GM19025 (cell line): ENCODE measurements around the gene EYS.

Experiments used
- ATAC-seq: cut with Tn5 transposase; IDR thresholded peaks from one replicate; pipeline ENCODE4 v1.9.1; 2021; ENCODE audit warnings: mild to moderate bottlenecking, low read depth, moderate library complexity; ENCODE audit not compliant: unreplicated experiment

The EYS gene

DNA sequence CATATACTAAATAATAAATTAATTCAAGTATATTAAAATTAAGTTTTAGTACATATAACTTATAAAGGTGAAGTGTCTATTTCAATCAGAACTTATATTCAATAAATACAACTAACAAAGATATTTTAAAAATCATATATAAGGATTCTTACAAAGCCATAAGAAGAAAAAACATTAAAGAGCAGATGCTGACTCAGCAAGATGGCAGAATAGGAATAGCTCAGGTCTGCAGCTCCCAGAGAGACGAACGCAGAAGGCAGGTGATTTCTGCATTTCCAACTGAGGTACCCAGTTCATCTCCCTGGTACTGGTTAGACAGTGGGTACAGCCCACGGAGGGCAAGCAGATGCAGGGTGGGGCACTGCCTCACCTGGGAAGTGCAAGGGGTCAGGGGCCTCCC is 811.1 kb downstream of the EYS start:
- ATAC-seq: no peak

DNA sequence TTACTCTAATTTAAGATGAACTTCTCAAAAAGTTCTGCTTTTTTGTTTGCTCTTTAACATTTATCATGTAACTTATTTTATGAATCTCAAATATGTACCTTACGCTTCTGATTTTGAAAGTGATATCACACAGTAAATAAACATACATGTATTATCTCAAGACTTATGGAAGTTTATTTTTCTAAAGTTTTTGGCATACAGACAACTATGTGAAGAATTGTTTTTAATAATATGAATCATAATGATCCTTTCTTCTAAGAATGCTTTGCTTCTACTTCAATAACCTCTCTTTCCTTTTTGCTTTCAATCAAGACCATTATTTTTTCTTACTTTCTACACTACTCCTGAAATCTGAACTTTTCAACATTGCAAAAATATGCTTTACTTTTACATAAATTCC is 816.4 kb downstream of the EYS start:
- no peak for ATAC-seq

DNA sequence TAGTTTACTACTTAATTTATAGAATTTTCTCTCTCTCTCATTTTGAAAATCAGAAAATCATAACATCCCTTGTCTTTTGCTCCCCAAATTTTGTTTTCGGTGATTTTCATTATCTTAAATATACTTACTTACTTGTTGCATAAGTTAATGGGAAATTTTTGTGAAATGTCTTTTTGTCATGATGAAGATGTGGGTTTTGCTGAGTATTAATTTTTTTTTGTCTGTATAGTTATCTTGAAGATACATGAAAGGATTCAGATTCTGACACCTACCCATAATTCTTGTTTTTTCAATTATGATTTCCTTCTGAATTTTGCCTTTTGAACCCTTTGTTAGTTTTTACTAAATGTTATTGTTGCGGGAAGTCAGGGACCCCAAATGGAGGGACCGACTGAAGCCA is 817.9 kb downstream of the EYS start:
- no peak for ATAC-seq

DNA sequence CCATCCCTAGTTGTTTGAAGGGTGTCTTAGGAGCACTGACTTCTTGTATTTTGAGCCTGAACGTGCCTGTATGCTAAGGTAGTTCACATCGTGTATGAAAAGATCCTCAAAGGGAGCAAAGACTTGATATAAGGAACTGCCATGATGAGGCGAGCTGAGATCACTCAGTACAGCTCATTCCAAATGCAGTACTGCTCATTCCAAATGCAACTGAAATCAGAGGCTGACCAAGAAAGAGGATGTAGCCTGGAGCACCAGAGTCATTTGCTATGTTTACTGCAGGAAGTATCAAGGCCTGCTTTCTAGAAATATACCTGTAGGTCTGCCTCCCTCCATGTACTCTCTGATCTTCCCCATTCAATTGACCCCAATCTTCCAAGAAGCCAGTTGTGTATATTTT is 832.2 kb downstream of the EYS start:
- no peak for ATAC-seq

DNA sequence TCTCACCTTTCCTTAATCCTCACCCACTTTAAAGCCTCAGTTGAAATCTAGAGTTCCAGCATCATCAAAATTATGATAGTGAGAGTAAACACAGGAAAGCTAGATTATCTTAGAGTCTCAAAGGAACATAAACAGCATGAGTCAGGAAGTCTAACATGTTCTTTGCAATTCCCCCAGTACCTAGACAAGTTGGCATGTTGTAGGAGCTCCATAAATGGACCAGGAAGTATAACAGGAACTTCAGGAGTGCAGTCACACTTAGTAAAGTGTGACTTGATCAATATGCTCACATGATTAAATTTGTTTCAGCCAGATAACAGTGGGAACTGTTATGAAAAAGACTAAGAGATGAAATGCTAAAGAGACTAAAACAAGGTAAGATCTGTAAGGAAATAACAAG is 834.4 kb downstream of the EYS start:
- ATAC-seq: no peak

DNA sequence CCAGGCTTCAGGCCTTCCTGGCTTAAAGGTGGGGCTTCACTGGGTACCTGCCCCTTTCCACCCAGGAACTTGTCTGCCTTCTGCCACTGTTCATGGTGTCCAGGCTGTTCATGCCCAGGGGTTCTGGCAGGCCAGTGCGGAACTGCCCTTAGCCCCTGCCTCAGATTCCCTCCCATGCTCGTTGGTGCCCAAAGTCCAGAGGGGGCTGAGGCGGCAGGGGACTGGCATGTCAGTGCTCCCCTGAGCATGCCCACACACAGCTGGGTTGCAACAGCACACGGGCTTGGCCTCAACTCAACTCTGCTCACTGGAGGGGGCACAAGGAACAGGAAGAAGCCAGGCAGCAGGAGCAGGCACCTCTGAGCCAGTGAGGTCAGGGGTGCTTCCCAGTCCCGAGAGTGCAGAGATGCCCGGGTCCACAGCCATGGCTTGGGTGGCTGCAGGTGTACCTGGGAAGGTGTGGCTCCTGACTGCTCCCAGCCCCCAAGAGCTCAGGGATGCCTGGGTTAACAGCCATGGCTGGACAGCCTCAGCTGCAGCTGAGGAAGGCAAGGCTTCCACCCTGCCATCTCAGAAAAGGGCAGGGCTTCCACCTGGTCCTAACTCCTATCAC is 845.9 kb downstream of the EYS start:
- ATAC-seq: no peak

DNA sequence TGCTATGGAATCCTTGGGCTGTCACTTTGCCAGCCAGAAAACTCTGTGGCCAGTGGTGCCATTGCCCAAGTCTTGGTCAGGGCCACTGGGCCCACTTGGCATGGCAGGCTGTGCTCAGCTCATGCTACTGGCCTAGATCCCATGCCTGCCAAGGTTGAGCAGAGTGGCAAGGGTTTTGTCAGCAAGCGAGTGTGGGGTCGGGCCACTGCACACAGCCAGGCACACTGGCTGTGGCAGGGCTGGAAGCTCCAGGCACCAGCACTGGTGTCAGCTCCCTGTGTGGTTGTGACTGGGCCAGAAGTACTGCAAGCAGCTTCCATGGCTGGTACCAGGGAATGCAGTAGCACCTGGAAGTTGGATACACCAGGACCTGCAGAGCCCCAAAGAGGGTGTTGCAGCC is 846.8 kb downstream of the EYS start:
- ATAC-seq: no peak

DNA sequence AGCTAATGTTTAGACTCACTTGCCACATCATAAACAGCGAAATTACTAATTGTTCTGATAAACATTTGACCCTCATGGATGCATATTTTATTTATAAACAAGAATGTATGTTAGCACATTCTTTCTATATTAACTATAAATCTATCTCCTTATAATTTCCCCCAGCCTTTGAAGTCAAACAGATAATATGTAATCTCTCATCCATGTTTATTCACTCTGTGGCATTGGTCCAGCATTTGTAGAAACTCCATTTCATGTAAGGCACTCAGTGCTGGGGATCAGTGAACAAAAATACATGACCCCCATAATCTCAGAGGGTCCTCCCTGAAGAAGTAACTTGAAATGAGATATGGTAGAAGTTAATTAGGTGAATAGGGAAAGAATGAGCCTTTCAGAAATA is 856.9 kb downstream of the EYS start:
- no peak for ATAC-seq

DNA sequence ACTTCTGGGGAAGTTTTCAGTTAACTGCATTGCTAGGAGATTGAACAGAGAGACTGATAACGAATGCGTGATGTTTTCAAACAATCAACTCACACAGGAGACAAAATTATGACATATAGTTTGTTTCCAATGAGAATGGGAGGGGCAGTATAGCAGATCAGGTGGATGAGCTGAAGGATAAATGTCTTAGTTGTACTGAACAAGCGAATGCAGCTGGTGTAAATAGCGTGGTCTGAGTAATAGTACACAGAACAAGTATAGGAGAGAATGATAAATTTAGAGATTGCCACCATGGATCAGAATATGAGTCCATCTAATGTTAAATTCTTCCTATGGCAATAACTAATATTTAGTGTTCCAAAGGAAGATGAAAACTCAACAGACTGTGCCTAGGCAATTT is 858.6 kb downstream of the EYS start:
- no peak for ATAC-seq

DNA sequence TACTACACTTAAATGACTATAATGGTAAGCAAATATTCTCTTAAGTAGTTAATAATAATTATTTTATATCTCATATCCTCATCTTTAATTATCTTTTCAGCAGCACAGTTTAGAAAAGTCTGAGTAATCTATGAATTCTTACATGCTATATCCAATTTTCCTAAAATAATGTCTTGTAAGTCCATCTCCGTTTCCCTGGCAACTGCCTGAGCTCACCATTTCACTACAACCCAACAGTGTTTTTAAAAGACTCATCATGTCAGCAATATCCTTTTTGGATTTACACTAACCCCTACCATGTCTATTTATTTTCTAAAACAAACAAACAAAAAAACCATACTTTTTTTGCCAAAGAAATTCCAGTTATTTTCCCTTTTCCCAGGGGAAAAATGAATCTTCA is 859.6 kb downstream of the EYS start:
- no peak for ATAC-seq

DNA sequence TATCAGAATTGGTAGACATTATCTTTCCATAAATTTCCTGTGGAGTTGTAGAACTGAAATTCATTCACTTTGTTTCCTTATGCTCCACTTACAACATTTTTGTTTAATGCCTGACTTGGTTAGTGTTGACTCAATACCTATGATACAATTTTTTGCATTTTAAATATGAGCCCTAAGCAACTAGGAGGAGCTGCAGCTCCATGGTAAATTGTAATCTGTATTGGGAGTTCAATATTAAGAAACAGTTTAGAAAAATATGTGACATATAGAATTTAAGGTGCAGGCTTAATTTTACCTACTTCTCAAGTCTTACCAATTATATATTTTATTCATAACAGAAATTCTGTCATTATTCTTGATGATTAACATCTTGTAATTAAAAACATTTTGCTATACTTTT is 868.3 kb downstream of the EYS start:
- ATAC-seq: no peak

DNA sequence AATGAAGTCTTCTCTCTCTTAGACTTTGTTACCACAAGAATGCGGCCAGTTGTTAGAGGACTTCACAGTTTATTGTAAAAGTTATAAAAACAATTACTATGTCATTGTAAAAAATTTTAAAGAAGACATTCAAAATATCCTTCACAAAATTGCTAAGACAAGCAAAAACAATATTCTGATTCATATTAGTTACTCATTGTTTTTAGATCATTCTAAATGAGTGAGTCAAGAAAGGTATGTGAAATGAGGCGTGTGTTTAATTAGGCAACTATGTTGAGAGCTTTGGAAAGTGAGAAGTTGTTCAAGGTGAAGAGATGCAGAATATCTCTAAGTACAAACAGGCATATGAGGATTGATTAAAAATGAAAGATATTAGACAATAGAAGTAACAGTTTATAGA is 875.3 kb downstream of the EYS start:
- ATAC-seq: no peak

DNA sequence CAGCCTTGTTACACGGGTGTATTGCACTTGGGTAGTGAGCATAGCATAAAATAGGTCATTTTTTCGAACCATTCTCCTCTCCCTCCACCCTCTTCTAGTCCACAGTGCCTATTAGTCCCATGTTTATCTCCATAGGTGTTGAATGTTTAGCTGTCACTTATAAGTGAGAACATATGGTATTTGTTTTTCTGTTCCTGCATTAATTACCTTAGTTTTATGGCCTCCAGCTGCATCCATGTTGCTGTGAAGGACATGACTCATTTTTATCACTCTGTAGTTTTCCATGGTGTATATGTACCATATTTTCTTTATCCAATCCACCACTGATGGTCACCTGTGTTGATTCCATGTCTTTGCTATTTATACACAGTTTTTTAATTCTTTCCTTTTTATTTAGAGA is 889.5 kb downstream of the EYS start:
- no peak for ATAC-seq

DNA sequence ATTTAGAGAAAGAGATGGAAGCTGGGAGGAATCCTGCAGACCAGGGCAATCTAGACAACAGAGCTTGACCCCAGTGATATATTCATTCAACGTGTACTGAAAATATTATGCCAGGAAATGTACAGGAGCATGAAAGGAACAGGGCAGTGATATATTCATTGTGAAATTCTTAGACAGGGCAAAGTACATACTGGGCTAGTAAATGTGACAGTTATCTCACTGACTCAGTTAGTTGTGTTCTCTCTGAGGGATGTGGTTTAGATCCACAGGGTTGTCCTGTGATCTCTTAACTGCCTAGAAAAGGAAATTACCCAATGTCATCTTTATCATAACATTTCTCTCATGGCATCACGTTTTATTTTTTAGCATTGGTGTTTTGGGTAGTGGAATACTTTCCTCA is 891.3 kb downstream of the EYS start:
- no peak for ATAC-seq

DNA sequence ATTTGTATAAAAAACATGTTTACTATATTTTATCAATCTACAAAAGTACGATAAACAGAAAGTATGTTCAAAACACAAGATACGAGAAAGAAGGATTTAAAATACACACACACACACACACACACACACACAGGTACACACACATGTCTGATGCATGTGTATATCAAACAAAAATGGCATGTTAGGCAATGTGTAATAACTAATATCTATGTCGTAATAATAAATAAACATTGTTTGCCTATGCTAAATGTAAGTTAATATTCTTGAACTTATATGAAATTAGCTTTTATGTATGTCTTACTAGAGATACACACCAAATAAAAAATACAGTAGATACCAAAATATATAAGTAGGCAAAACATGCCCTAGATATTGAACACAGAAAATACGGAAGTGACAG is 894.9 kb downstream of the EYS start:
- ATAC-seq: no peak

DNA sequence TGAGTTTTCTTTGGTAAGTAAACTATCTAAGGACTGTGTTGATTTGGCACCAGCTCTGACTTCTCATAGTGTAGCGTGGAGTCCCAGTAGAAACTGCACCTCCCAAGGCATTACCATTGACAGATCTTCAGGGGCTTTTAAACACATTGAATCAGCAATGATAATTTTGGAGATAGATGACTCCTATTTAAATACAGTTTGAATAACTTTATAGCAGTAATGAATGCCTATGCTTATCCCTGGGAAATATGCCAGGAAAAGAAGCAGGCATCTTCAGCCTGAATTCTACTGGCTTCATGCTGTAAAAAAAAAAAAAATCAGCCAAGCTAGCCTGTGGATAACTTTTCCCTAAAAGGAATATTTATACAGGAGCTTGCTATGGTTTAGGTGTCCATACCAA is 895.9 kb downstream of the EYS start:
- ATAC-seq: no peak

DNA sequence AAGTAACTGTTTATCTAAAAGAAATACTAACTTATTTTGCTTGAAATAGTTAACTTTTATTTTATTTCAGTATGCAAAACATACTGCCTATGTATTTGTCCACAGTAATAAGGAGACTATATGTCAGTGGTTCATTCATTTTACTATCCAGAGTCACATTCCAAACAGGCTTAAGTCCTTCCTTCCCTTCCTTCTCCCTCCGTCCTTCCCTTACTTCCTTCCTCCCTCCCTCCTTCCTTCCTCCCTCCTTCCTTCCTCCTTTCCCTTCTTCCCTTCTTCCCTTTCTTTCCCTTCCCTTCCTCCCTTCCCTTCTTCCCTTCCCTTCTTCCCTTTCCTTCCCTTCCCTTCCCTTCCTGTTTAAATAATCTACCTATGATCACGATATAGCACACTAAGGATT is 899.2 kb downstream of the EYS start:
- no peak for ATAC-seq

DNA sequence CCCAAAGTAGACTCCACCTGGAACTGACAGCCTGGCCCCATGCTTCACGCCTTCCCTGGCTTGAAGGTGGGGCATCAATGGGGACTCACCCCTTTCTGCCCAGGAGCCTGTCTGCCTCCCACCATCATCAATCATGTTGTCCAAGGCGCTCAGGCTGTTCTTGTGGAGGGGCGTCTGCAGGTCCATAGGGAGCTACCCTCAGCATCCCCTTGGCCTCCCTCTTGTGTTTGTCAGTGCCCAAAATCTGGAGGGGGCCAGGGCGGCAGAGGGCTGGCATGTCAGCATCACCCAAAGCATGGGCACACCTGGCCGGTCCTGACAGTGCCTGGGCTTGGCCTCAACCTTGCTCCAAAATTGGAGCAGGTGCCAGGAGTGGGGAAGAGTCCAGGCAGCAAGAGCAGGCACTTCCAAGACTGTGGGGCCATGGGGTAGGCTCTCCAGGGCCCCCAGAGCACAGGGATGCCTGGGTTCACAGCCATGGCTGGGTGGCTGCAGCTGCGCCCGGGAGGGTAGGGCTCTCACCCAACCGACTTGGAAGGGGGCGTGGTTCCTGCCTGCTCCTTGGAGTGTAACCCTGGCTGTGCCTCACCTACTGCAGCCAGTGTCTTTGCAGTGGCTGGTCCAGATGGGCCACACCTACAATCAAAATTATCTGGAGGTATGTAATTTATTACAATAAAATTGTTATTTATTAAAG is 903.4 kb downstream of the EYS start:
- no peak for ATAC-seq

DNA sequence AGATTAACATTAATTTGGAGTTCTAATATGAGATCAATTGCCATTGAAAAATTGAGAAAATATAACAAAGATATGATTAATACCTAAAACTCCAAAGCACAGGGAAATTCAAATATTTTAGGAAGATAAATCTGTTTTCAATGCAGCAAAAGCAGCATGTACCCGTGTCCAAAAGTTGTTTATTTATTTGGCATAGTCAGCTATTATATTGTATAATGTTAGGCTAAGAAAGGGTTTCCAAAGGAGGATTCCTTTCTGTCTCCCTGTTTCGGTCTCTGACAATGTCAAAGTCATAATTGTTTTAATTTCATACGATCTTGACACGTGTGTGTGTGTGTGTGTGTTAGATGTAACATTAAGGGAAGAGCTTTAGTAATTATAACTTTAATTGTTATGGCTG is 914.5 kb downstream of the EYS start:
- no peak for ATAC-seq

DNA sequence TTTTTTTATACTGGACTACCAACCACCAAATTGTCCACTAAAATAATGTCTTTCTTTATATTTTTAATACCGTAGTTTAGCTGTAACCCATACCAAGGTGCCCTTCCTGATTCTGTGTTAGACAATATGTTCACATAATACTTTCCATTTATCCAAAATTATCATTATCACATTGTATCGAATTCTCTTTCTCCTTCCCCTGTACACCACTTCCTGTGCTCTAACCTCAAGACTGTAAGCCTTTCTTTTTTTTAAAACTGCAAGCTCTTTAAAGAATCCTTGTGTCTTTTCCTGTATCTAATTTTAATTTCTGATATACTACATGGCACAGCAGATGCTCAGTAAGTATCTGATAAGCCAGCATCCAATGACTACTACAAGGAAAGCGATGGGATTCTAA is 917.5 kb downstream of the EYS start:
- no peak for ATAC-seq

DNA sequence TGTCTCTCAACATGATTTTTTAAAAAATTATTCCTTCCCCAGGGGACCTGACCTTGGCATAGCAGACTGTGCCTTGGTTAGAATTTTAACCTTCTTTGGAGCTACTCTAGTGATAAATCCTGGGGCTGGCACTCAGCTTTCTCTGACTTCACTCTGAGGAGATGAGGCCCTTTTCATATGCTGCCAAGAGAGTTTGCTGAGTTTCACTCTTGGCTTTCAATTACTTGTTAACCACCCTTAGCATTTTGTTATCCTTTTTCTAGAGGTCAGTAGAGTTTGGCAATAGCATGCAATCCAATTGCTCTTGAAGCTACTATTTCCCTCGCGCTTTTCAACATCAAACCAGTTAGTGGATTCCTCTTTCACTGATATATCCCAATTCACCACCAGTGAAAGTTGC is 920.3 kb downstream of the EYS start:
- no peak for ATAC-seq

DNA sequence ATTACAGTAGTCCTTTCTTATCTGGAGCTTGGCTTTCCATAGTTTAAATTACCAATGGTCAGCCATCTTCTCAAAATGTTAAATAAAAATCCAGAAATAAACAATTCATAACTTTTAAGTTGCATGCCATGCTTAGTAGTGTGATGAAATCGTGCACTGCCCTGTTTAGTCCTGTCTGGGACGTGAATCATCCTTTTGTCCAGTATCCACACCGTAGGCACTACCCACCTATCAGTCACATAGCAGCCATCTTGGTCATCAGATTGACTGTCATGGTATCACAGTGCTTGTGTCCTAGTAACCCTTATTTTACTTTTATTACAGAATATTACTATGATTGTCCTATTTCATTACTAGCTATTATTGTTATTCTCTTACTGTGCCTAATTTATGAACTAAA is 924.1 kb downstream of the EYS start:
- ATAC-seq: no peak
